CD4-positive, alpha-beta T cell (primary cell): ENCODE results near the gene RAB1B. TPM values are rescaled to one million over a fixed set of nuclear protein-coding genes. Genes with fewer than 3 reads are reported as not detected.

Experiments
- ATAC-seq: fragments of 200-7000 bp; cut with Tn5 transposase; one replicate; pipeline ENCODE4 v1.10.0; 2022; ENCODE audit warnings: mild to moderate bottlenecking; ENCODE audit not compliant: poor library complexity
- CTCF ChIA-PET: fragments of 350-600 bp; sonication (Branson Sonifier 250); formaldehyde crosslinking; loops from one replicate; lab custom pipeline; 2021; ENCODE audit warnings: antibody characterized with exemption, inconsistent platforms; lab: Charles Lee
- POLR2A ChIA-PET: fragments of 350-600 bp; sonication (Branson Sonifier 250); formaldehyde crosslinking; loops from one replicate; lab custom pipeline; 2021; ENCODE audit warnings: antibody characterized with exemption, inconsistent platforms; lab: Charles Lee
- DNase-seq, 14 experiments: peaks; one replicate each; pipeline ENCODE4 v3.0.0-alpha.2; 2013 to 2020; ENCODE audit warnings: mixed read lengths in 2 of 14
- H3K27ac ChIP-seq, 2 donors: one replicate each; pipeline versions ENCODE4 v1.5.1 to v1.7.0; 2013; ENCODE audit warnings: low read length in 2 of 2, low read depth in 1 of 2, mild to moderate bottlenecking in 1 of 2
- H3K27me3 ChIP-seq, 2 experiments: 1 replicate in 1 of 2; 2 replicates in 1 of 2; pipeline versions ENCODE4 v1.6.1 to v1.7.0; 2013; ENCODE audit warnings: low read length in 2 of 2, control low read depth in 1 of 2, mild to moderate bottlenecking in 1 of 2, moderate library complexity in 1 of 2; ENCODE audit not compliant: insufficient read depth in 2 of 2, control insufficient read depth in 1 of 2
- H3K36me3 ChIP-seq: one replicate; pipeline ENCODE4 v1.6.1; 2013; ENCODE audit warnings: low read length, control low read depth; ENCODE audit not compliant: insufficient read depth
- H3K4me1 ChIP-seq: one replicate; pipeline ENCODE4 v1.6.1; 2013; ENCODE audit warnings: low read length, control low read depth; ENCODE audit not compliant: insufficient read depth
- H3K4me3 ChIP-seq: one replicate; pipeline ENCODE4 v1.5.1; 2013; ENCODE audit warnings: mild to moderate bottlenecking, low read length, moderate library complexity
- H3K9me3 ChIP-seq, 2 experiments: 1 replicate in 1 of 2; 2 replicates in 1 of 2; pipeline versions ENCODE4 v1.6.1 to v1.7.0; 2013; ENCODE audit warnings: low read length in 2 of 2, mild to moderate bottlenecking in 2 of 2, control low read depth in 1 of 2, moderate library complexity in 1 of 2; ENCODE audit not compliant: control insufficient read depth in 1 of 2, insufficient read depth in 1 of 2
- H3K27ac Mint-ChIP-seq: one replicate; pipeline ENCODE4 v1.8.0; 2020; ENCODE audit warnings: mixed read lengths
- H3K27me3 Mint-ChIP-seq: one replicate; pipeline ENCODE4 v1.8.0; 2021; ENCODE audit warnings: mixed read lengths
- H3K36me3 Mint-ChIP-seq: one replicate; pipeline ENCODE4 v1.8.0; 2021; ENCODE audit warnings: low read depth, mixed read lengths
- H3K4me1 Mint-ChIP-seq: one replicate; pipeline ENCODE4 v1.8.0; 2021; ENCODE audit warnings: low read depth, mixed read lengths
- H3K4me3 Mint-ChIP-seq: one replicate; pipeline ENCODE4 v1.8.0; 2020; ENCODE audit warnings: mild to moderate bottlenecking, mixed read lengths
- H3K9me3 Mint-ChIP-seq: one replicate; pipeline ENCODE4 v1.8.0; 2020; ENCODE audit warnings: mixed read lengths
- intact Hi-C, 2 experiments: fragments of 100-400 bp; cut with DNase I in 1 of 2; cut with micrococcal nuclease in 1 of 2; formaldehyde crosslinking; loops; one replicate each; pipeline versions ENCODE4 v1.15.1 to v1.9.0; 2023 to 2025; cut with DNase I, micrococcal nuclease
- total RNA-seq, 174 experiments: library from RNA in 2 of 174; stranded (reverse) in 2 of 174; gene quantifications; one replicate each; pipeline ENCODE4 v1.2.3 and lab custom pipeline; 2021 to 2026
- TF ChIP-seq, protein P1 (sequence below): fragments of 200-600 bp; IDR thresholded peaks from one replicate; pipeline ENCODE4 v1.8.0; 2022; ENCODE audit warnings: antibody characterized with exemption, mild to moderate bottlenecking

RAB1B gene
- total RNA-seq, 2 experiments from 2014 or later = 27.4 to 29.4 TPM

GRCh38 chr11:66285250-66285947, 17.0 kb downstream of the RAB1B start:
- H3K9me3 Mint-ChIP-seq = no peaks in the 10 kb centered on the region
- ChIA-PET CTCF (no interaction called here), POLR2A (no interaction called here)
- H3K27ac Mint-ChIP-seq = no peak overlapping the region
- H3K27me3 Mint-ChIP-seq = peaks cover 5% of the 10 kb centered on the region
- peak in 1 of 14 experiments; percentile 41 for DNase-seq
- H3K36me3 Mint-ChIP-seq = peaks cover 10% of the 10 kb centered on the region
- Histone ChIP-seq H3K9me3 (no peaks in the 10 kb centered on the region), H3K27ac (no peak overlapping the region), H3K36me3 (peaks cover 11% of the 10 kb centered on the region), H3K27me3 (no peaks in the 10 kb centered on the region), H3K4me1 (peaks cover 57% of the 10 kb centered on the region), H3K4me3 (no peak overlapping the region)
- TF ChIP-seq, protein P1, sequence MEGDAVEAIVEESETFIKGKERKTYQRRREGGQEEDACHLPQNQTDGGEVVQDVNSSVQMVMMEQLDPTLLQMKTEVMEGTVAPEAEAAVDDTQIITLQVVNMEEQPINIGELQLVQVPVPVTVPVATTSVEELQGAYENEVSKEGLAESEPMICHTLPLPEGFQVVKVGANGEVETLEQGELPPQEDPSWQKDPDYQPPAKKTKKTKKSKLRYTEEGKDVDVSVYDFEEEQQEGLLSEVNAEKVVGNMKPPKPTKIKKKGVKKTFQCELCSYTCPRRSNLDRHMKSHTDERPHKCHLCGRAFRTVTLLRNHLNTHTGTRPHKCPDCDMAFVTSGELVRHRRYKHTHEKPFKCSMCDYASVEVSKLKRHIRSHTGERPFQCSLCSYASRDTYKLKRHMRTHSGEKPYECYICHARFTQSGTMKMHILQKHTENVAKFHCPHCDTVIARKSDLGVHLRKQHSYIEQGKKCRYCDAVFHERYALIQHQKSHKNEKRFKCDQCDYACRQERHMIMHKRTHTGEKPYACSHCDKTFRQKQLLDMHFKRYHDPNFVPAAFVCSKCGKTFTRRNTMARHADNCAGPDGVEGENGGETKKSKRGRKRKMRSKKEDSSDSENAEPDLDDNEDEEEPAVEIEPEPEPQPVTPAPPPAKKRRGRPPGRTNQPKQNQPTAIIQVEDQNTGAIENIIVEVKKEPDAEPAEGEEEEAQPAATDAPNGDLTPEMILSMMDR = no peak
- intact Hi-C loops = loop anchor here in 1 of 2 experiments (10.0 kb wide), 1 partner anchor 431 kb away; the partner anchor contains the start of gene CFL1
- no peak for ATAC-seq
- no peak overlapping the region for H3K4me3 Mint-ChIP-seq
- H3K4me1 Mint-ChIP-seq = peaks cover 50% of the 10 kb centered on the region

- H3K27me3 Mint-ChIP-seq = peaks cover 5% of the 10 kb centered on the region
- Histone ChIP-seq H3K4me1 (peaks cover 59% of the 10 kb centered on the region), H3K27ac (no peak overlapping the region), H3K36me3 (peaks cover 11% of the 10 kb centered on the region), H3K27me3 (peaks cover 3 to 5% of the 10 kb centered on the region in 2 experiments), H3K4me3 (no peak overlapping the region), H3K9me3 (no peaks in the 10 kb centered on the region)
- POLR2A ChIA-PET = no interaction called here
- CTCF ChIA-PET = interaction anchor here (0.6 to 1.4 kb wide), 2 partner anchors 25 to 1534 kb away, joined by 3 to 5 read pairs; no protein-coding TSS in a partner anchor
- no peak overlapping the region for H3K27ac Mint-ChIP-seq
- peaks cover 48% of the 10 kb centered on the region for H3K4me1 Mint-ChIP-seq
- intact Hi-C loops = loop anchor here in 1 of 2 experiments (10.0 kb wide), 1 partner anchor 432 kb away; the partner anchor contains the start of gene CFL1
- no peak for DNase-seq
- ATAC-seq = no peak
- peaks cover 10% of the 10 kb centered on the region for H3K36me3 Mint-ChIP-seq
- H3K9me3 Mint-ChIP-seq = no peaks in the 10 kb centered on the region
- TF ChIP-seq, protein P1 = no peak
- H3K4me3 Mint-ChIP-seq = peak overlapping the region; percentile 69
These were observed 18.3 kb downstream of the RAB1B start for GRCh38 chr11:66286699-66287098.

- H3K27ac Mint-ChIP-seq = peak overlapping the region; percentile 9
- H3K36me3 Mint-ChIP-seq = peaks cover 8% of the 10 kb centered on the region
- peaks cover 6% of the 10 kb centered on the region for H3K27me3 Mint-ChIP-seq
- H3K4me3 Mint-ChIP-seq = peak overlapping the region; percentile 69
- peaks cover 0 to 2% of the 10 kb centered on the region in 2 experiments for H3K9me3 ChIP-seq
- DNase-seq (no peak), ATAC-seq (no peak)
- intact Hi-C loops = loop anchor here in 1 of 2 experiments (10.0 kb wide), 1 partner anchor 433 kb away; the partner anchor contains the start of gene CFL1
- H3K36me3 ChIP-seq = peaks cover 11% of the 10 kb centered on the region
- H3K4me3 ChIP-seq = no peak overlapping the region
- H3K4me1 Mint-ChIP-seq = peaks cover 41% of the 10 kb centered on the region
- TF ChIP-seq, protein P1 = no peak
- POLR2A ChIA-PET = no interaction called here
- H3K27me3 ChIP-seq = peaks cover 7 to 9% of the 10 kb centered on the region in 2 experiments
- peaks cover 58% of the 10 kb centered on the region for H3K4me1 ChIP-seq
- H3K9me3 Mint-ChIP-seq = no peaks in the 10 kb centered on the region
- no peak overlapping the region for H3K27ac ChIP-seq
- CTCF ChIA-PET = interaction anchor here (1.4 to 3.2 kb wide), 3 partner anchors 14 to 65 kb away, joined by 3 to 23 read pairs (median 5); no protein-coding TSS in a partner anchor
These were observed 18.9 kb downstream of the RAB1B start for GRCh38 chr11:66287211-66287888.
